GM12864 (cell line): ENCODE measurements around the gene CAV1.

ENCODE experiments used
- DNase-seq: peaks from one replicate; pipeline ENCODE4 v3.0.0-alpha.2; 2011; ENCODE audit warnings: low read depth
- H3K4me3 ChIP-seq: 2 replicates; pipeline ENCODE4 v1.5.1; 2011; ENCODE audit warnings: mild to moderate bottlenecking, low read depth, low read length, control low read depth
- TF ChIP-seq, protein P1 (sequence below): IDR thresholded peaks from 2 replicates; pipeline ENCODE4 v1.5.1; 2011; ENCODE audit warnings: low read depth, mild to moderate bottlenecking, moderate library complexity, low read length, control low read depth, inconsistent platforms; ENCODE audit errors: missing control alignments

The CAV1 gene

DNA sequence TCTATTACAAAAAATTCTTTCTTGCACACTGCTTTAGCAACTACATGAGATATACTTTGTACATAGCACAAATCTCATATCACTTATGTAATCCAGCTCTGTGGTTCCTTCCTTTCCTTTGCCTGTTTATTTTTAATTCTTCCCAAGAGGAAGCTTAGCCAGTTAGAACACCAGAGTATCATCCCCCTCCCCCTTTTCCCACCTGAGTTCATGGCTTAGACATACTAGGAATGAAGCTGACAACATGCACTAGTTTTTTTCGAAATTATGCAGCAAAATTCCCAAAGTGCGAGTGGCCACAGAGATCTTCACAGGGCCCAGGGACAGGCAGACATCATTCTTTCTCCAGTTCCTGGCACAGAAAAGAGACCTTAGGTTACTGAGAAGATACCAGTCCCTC is 17.8 kb downstream of the CAV1 start:
- DNase-seq, result no peak
- H3K4me3 ChIP-seq, result no peak overlapping the region
- TF ChIP-seq, protein P1, sequence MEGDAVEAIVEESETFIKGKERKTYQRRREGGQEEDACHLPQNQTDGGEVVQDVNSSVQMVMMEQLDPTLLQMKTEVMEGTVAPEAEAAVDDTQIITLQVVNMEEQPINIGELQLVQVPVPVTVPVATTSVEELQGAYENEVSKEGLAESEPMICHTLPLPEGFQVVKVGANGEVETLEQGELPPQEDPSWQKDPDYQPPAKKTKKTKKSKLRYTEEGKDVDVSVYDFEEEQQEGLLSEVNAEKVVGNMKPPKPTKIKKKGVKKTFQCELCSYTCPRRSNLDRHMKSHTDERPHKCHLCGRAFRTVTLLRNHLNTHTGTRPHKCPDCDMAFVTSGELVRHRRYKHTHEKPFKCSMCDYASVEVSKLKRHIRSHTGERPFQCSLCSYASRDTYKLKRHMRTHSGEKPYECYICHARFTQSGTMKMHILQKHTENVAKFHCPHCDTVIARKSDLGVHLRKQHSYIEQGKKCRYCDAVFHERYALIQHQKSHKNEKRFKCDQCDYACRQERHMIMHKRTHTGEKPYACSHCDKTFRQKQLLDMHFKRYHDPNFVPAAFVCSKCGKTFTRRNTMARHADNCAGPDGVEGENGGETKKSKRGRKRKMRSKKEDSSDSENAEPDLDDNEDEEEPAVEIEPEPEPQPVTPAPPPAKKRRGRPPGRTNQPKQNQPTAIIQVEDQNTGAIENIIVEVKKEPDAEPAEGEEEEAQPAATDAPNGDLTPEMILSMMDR, result no peak

DNA sequence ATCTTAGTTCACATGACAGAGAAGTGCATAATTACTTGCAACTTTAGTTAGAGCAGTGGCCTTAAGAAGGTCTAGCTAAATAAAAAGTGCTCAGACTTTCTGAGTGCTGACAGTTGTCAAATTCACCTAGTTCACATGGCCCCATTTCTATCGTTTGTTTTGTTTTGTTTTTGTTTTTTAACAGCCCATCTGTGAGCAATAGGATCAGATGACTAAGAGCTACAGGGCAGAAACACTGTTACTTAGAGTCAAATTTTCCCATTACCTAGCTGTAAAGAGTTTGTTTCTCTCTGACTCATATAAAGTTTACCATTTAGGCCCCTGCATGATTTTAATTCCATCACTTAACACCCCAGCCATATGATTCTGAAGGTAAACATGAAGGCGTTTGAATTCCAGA is 18.8 kb downstream of the CAV1 start:
- TF ChIP-seq, protein P1, result no peak
- no peak overlapping the region for H3K4me3 ChIP-seq
- no peak for DNase-seq

DNA sequence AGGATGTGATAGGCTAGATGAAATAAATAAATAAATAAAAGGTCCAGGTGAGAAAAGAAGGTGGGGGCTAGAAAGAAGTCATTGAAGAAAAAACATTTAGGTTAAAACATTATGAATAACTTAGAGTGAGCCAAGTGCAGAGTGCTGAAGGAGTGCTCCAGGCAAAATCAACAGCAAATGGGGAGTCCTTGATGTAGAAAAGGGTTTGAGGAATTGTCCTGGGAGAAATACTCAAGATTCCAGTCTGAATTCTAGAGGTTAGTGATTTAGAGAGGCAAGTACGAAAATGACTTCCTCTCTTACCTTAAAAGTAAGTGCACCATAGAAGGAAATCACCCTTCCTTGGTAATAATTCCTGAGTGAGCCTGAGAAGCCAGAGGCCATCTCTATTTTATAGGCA is 19.7 kb downstream of the CAV1 start:
- DNase-seq, result no peak
- TF ChIP-seq, protein P1, result no peak
- no peak overlapping the region for H3K4me3 ChIP-seq

GRCh38 chr7:116545411-116545993 is 20.7 kb downstream of the CAV1 start:
- TF ChIP-seq, protein P1, result no peak
- no peak overlapping the region for H3K4me3 ChIP-seq
- no peak for DNase-seq

DNA sequence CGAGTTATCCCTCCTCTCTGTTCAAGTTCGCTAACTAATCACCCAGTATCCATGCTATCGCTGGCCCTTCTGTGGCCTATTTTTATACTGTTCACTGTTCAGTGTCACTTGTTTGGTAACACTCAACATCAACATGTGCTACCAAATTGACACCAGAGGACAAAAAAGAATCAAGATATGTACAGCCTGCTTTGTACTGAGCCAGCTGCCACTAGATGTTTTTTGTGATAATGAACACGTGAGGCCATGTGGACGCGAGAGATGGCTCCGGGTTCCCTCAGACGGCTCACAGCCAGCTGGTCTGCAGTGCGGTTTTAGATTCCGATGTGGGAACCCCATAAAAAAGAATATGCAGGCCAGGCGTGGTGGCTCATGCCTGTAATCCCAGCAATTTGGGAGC is 21.2 kb downstream of the CAV1 start:
- TF ChIP-seq, protein P1, result no peak
- no peak for DNase-seq
- no peak overlapping the region for H3K4me3 ChIP-seq

GRCh38 chr7:116546916-116547315 is 22.1 kb downstream of the CAV1 start:
- H3K4me3 ChIP-seq, result no peak overlapping the region
- TF ChIP-seq, protein P1, result no peak

DNA sequence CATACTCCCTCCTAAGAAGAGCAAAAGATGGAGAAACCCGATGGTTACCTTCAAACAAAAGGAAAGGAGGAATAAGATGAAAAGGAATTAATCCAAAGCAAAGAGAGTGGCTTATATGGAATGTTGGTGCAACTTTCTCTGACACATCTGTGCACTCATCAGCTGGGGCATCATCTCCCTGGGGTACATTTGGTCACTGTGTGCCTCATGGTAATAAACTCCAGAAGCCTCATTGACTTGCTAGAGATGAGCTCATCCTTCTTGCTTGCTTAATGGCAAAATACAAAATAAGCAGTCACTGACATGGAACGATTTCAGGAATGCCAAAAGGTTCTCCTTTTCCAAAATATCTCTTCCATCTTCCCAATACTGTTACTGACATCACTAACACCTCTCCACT is 22.5 kb downstream of the CAV1 start:
- H3K4me3 ChIP-seq, result no peak overlapping the region

More at GRCh38 chr7:116546916-116547315, 22.1 kb downstream of the CAV1 start:
- DNase-seq, result no peak

More for the DNA sequence above, 22.5 kb downstream of the CAV1 start:
- TF ChIP-seq, protein P1, result no peak
- DNase-seq, result no peak
